Measurements from ENCODE around the gene DDIT4.
"Not testable (repeated sequence)": the region's sequence is repeated elsewhere in the genome, so short reads cannot be mapped to it uniquely, and the experiment has no call there.

DDIT4 gene

GRCh38 chr10:72285972-72286521, 12.3 kb downstream of the DDIT4 start:
- DNase-seq (ENCODE audit: low read depth in 2 of 2, low spot score in 1 of 2): no peak

- no peak for DNase-seq (ENCODE audit: low read depth in 2 of 2, low spot score in 1 of 2)
Measured at GRCh38 chr10:72291019-72291532, 17.4 kb downstream of the DDIT4 start.

- no peak for DNase-seq (ENCODE audit: low read depth in 2 of 2, low spot score in 1 of 2)
Measured at GRCh38 chr10:72292223-72292691, 18.5 kb downstream of the DDIT4 start.

- DNase-seq (ENCODE audit: low read depth in 2 of 2, low spot score in 1 of 2): no peak
Measured at GRCh38 chr10:72295330-72295910, 21.7 kb downstream of the DDIT4 start.

GRCh38 chr10:72296829-72297280, 23.1 kb downstream of the DDIT4 start:
- not testable (repeated sequence) for DNase-seq (ENCODE audit: low read depth in 2 of 2, low spot score in 1 of 2)

- peak; percentile 77 to 92 for DNase-seq (ENCODE audit: low read depth in 2 of 2, low spot score in 1 of 2)
Measured at GRCh38 chr10:72297281-72297804, 23.6 kb downstream of the DDIT4 start.

GRCh38 chr10:72297805-72298591, 24.3 kb downstream of the DDIT4 start:
- DNase-seq (ENCODE audit: low read depth in 2 of 2, low spot score in 1 of 2): peak; percentile 75 to 80

- DNase-seq (ENCODE audit: low read depth in 2 of 2, low spot score in 1 of 2): no peak
Measured at GRCh38 chr10:72298592-72299519, 25.1 kb downstream of the DDIT4 start.

- DNase-seq (ENCODE audit: low read depth in 2 of 2, low spot score in 1 of 2): no peak
Measured at GRCh38 chr10:72303424-72304128, 29.9 kb downstream of the DDIT4 start.

GRCh38 chr10:72306215-72306760, 32.6 kb downstream of the DDIT4 start:
- no peak for DNase-seq (ENCODE audit: low read depth in 2 of 2, low spot score in 1 of 2)

GRCh38 chr10:72307711-72308110, 34.0 kb downstream of the DDIT4 start:
- not testable (repeated sequence) for DNase-seq (ENCODE audit: low read depth in 2 of 2, low spot score in 1 of 2)

- no peak for DNase-seq (ENCODE audit: low read depth in 2 of 2, low spot score in 1 of 2)
Measured at GRCh38 chr10:72308320-72308987, 34.7 kb downstream of the DDIT4 start.

- DNase-seq (ENCODE audit: low read depth in 2 of 2, low spot score in 1 of 2): no peak
Measured at GRCh38 chr10:72309290-72310240, 35.8 kb downstream of the DDIT4 start.

GRCh38 chr10:72310241-72310633, 36.5 kb downstream of the DDIT4 start:
- DNase-seq (ENCODE audit: low read depth in 2 of 2, low spot score in 1 of 2): no peak

GRCh38 chr10:72310636-72311035, 36.9 kb downstream of the DDIT4 start:
- no peak for DNase-seq (ENCODE audit: low read depth in 2 of 2, low spot score in 1 of 2)

GRCh38 chr10:72311667-72312066, 37.9 kb downstream of the DDIT4 start:
- DNase-seq (ENCODE audit: low read depth in 2 of 2, low spot score in 1 of 2): no peak

GRCh38 chr10:72312865-72313391, 39.2 kb downstream of the DDIT4 start:
- no peak for DNase-seq (ENCODE audit: low read depth in 2 of 2, low spot score in 1 of 2)

- DNase-seq (ENCODE audit: low read depth in 2 of 2, low spot score in 1 of 2): no peak
Measured at GRCh38 chr10:72314263-72314662, 40.5 kb downstream of the DDIT4 start.

Data from stimulated activated CD8-positive, alpha-beta memory T cell treated with anti-CD3 and anti-CD28 coated beads, Interleukin-4, amount 100 ng/mL, for 1 hour (primary cell).